ENCODE measurements around the gene CDKN1C.

CDKN1C gene

GRCh38 chr11:2863276-2863618 is 22.3 kb downstream of the CDKN1C start:
- no peak for TF ChIP-seq CTCF (IDR thresholded peaks at IDR 0.05; ENCODE audit: low read depth, low read length, missing control alignments)
- Histone ChIP-seq H3K27ac (no peak overlapping the region), H3K36me3 (replicated peaks) (no peaks in the 10 kb centered on the region), H3K27me3 (replicated peaks) (peaks cover 34% of the 10 kb centered on the region), H3K4me3 (ENCODE audit: low read depth, low read length) (no peak overlapping the region)
- in situ Hi-C loops (cut with HindIII; ENCODE audit: low pct_ligation_motif_present, low sequenced_read_pairs) = no loop called here
- no peak for DNase-seq

GRCh38 chr11:2862395-2863275 is 22.9 kb downstream of the CDKN1C start:
- in situ Hi-C loops (cut with HindIII; ENCODE audit: low pct_ligation_motif_present, low sequenced_read_pairs) = no loop called here
- TF ChIP-seq CTCF (IDR thresholded peaks at IDR 0.05; ENCODE audit: low read depth, low read length, missing control alignments) = no peak
- H3K27ac ChIP-seq = no peak overlapping the region

GRCh38 chr11:2860636-2861035 is 24.9 kb downstream of the CDKN1C start:
- Histone ChIP-seq H3K27me3 (replicated peaks) (peaks cover 33% of the 10 kb centered on the region), H3K4me3 (ENCODE audit: low read depth, low read length) (no peak overlapping the region), H3K36me3 (replicated peaks) (no peaks in the 10 kb centered on the region), H3K27ac (no peak overlapping the region)
- DNase-seq = peak; percentile 7
- in situ Hi-C loops (cut with HindIII; ENCODE audit: low pct_ligation_motif_present, low sequenced_read_pairs) = no loop called here
- no peak for TF ChIP-seq CTCF (IDR thresholded peaks at IDR 0.05; ENCODE audit: low read depth, low read length, missing control alignments)

More at GRCh38 chr11:2862395-2863275, 22.9 kb downstream of the CDKN1C start:
- Histone ChIP-seq H3K36me3 (replicated peaks) (no peaks in the 10 kb centered on the region), H3K27me3 (replicated peaks) (peaks cover 33% of the 10 kb centered on the region), H3K4me3 (ENCODE audit: low read depth, low read length) (no peak overlapping the region)
- DNase-seq = no peak

- TF ChIP-seq CTCF (IDR thresholded peaks at IDR 0.05; ENCODE audit: low read depth, low read length, missing control alignments) = no peak
- in situ Hi-C loops (cut with HindIII; ENCODE audit: low pct_ligation_motif_present, low sequenced_read_pairs) = no loop called here
- Histone ChIP-seq H3K27ac (no peak overlapping the region), H3K27me3 (replicated peaks) (peaks cover 29% of the 10 kb centered on the region), H3K36me3 (replicated peaks) (no peaks in the 10 kb centered on the region), H3K4me3 (ENCODE audit: low read depth, low read length) (no peak overlapping the region)
- no peak for DNase-seq
Observed at GRCh38 chr11:2859699-2860037, 25.9 kb downstream of the CDKN1C start.

- no peak overlapping the region for H3K4me3 ChIP-seq (ENCODE audit: low read depth, low read length)
- no peaks in the 10 kb centered on the region for H3K36me3 ChIP-seq (replicated peaks)
- no peak for TF ChIP-seq CTCF (IDR thresholded peaks at IDR 0.05; ENCODE audit: low read depth, low read length, missing control alignments)
- in situ Hi-C loops (cut with HindIII; ENCODE audit: low pct_ligation_motif_present, low sequenced_read_pairs) = no loop called here
- H3K27me3 ChIP-seq (replicated peaks) = peaks cover 29% of the 10 kb centered on the region
- no peak overlapping the region for H3K27ac ChIP-seq
- DNase-seq = no peak
Observed at GRCh38 chr11:2858995-2859698, 26.4 kb downstream of the CDKN1C start.

Data from brain microvascular endothelial cell (primary cell).